Astrocyte of the cerebellum (primary cell): ENCODE measurements around the gene ACAD8.

Experiments
- DNase-seq: peaks from one replicate; pipeline ENCODE4 v3.0.0-alpha.2; 2011; ENCODE audit warnings: low read depth
- H3K4me3 ChIP-seq: 2 replicates; pipeline ENCODE4 v1.5.1; 2011; ENCODE audit warnings: mild to moderate bottlenecking, low read depth, low read length, moderate library complexity
- in situ Hi-C: cut with HindIII; loops from 2 replicates; pipeline ENCODE4 v1.10.0; 2017; ENCODE audit warnings: low sequenced_read_pairs
- TF ChIP-seq, protein P1 (sequence below): IDR thresholded peaks from 2 replicates; pipeline ENCODE4 v1.5.1; 2012; ENCODE audit warnings: low read length, low read depth, moderate library complexity, mild to moderate bottlenecking; ENCODE audit errors: missing control alignments

The ACAD8 gene

DNA sequence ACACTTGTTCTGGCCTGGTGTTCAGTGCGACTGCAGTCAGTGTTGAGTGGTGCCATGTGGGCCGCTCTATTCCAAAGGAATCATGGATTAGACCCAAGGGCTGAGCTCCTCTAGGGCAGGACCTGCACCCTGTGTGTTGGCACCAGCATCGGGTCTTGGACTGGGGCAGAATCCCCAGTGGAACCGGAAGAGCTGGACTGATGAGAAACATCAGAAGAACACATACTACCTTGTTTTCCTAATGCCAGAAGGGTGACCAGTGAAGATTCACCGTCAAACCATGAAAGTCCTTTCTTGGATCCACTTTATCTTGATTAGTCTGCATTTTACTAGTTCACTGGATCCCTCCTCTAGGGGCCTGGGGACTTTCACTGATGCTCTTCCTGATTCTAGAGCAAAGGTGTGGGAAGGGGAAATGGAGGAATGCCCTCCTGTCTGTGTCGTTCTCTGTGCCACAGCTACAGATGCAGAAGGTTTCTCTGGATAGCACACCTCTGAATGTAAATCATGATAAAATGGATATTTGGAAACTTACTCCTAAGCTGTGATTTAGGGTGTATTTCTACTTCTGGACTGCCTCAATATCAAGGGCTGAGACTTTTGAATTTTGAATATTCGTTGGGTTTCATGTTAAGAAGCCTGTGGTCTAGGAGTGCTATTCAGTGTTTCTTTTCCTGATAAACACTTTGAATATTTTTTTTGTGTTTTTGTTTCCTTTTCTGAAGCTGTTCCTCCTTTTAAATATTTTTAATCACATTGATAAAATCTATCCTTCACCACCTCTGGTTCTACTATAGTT, 11.8 kb downstream of the ACAD8 start:
- no peak overlapping the region for H3K4me3 ChIP-seq

DNA sequence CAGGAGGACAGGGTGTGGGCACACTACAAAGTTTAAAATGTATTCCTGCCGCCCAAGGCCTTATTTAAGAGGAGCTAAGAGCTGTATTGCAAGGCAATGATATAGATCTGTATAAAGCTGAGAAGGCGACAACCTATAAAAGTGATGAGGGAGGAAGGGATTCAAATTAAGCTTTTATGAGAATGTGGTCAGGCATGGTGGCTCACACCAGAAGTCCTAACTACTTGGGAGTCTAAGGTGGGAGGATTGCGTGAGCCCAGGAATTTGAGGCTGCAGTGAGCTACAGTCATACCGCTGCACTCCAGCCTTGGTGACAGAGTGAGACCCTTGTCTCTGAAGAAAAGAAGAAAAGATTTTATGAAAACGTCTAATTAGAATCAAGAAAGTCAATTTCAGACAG, 13.1 kb downstream of the ACAD8 start:
- H3K4me3 ChIP-seq, result no peak overlapping the region

More for the DNA sequence above, 11.8 kb downstream of the ACAD8 start:
- DNase-seq, result no peak
- TF ChIP-seq, protein P1, sequence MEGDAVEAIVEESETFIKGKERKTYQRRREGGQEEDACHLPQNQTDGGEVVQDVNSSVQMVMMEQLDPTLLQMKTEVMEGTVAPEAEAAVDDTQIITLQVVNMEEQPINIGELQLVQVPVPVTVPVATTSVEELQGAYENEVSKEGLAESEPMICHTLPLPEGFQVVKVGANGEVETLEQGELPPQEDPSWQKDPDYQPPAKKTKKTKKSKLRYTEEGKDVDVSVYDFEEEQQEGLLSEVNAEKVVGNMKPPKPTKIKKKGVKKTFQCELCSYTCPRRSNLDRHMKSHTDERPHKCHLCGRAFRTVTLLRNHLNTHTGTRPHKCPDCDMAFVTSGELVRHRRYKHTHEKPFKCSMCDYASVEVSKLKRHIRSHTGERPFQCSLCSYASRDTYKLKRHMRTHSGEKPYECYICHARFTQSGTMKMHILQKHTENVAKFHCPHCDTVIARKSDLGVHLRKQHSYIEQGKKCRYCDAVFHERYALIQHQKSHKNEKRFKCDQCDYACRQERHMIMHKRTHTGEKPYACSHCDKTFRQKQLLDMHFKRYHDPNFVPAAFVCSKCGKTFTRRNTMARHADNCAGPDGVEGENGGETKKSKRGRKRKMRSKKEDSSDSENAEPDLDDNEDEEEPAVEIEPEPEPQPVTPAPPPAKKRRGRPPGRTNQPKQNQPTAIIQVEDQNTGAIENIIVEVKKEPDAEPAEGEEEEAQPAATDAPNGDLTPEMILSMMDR, result no peak
- in situ Hi-C loops, result no loop called here

DNA sequence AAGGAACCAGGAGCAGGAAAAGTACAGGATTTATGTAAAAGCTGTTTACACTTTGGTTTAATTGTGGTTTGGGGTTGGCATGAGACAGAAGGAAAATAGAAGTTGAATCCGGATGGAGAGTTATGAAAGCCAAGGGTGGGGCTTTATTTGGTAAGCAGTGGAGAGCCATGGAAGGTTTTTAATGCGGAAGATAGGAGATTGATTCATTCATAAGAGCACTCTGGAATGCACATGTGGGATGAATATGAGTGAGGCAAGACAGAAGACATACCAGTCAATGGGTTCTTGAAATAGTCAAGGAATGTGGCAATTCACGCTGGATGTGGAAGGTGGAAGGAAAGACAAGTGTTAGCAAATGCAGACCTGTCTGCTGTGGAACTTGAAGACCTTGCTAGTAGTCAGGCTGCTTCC, 13.5 kb downstream of the ACAD8 start:
- H3K4me3 ChIP-seq, result no peak overlapping the region
- DNase-seq, result no peak
- in situ Hi-C loops, result no loop called here
- TF ChIP-seq, protein P1, result no peak

More for the DNA sequence above, 13.1 kb downstream of the ACAD8 start:
- in situ Hi-C loops, result no loop called here
- DNase-seq, result no peak
- TF ChIP-seq, protein P1, result no peak

DNA sequence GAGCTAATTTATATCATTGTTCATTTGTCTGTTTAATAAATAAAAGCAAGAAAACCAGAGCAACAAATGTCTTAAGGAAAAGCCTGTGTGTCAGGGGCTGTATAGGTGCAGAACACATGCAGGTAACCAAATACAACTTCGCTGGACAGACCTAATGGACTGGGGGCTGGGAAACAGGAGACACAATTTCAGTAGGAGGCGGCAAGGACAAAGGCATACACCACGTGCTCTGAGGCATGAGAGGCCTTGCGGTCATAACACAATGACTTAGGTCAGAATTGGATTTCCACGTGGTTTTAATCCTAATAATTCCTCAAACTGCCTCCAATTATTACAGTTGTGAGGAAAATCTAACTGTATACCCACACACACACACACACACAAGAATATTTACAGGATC, 14.1 kb downstream of the ACAD8 start:
- no peak for DNase-seq
- in situ Hi-C loops, result no loop called here
- TF ChIP-seq, protein P1, result no peak
- no peak overlapping the region for H3K4me3 ChIP-seq

DNA sequence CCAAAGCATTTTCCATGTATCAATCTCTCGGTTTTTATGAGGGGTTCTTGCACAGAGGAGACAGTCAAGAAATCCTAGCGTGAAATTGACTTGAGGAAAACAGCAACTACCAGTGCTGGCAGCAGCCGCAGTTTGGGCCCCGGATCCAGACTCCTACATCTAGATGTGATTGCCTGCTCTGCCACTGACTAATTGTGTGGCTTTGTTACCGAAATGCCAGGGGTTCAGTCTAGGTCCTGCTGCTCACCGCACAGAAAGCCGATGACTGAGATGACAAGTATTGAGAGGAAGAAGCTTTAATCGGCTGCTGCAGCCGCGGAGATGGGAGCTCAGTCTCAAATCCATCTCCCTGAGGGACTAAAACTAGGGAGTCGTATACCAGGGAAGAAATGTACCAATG, 14.6 kb downstream of the ACAD8 start:
- no peak overlapping the region for H3K4me3 ChIP-seq
- TF ChIP-seq, protein P1, result no peak
- DNase-seq, result no peak
- in situ Hi-C loops, result no loop called here

DNA sequence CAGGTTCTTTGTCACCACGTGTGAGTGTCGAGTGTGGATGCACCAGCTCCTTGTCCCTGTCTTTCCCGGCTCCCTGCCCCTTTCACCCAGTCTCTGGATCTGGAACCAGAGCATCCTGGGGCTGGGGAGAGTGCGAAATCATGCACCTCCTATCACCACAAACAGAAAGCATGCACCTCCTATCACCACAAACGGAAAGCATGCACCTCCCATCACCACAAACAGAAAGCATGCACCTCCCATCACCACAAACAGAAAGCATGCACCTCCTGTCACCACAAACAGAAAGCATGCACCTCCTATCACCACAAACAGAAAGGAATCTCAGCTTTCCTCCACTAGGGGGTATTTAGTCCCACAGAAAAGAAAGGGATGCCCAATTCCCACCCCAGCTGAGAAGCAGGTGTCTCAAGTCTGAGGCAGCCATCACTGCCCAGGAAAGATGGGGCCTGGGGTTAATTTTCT, 16.9 kb downstream of the ACAD8 start:
- DNase-seq, result no peak
- no peak overlapping the region for H3K4me3 ChIP-seq
- in situ Hi-C loops, result no loop called here
- TF ChIP-seq, protein P1, result peak; percentile 26
